SK-N-SH (cell line): ENCODE measurements around the gene CFAP20DC. TPM values are rescaled to one million over a fixed set of nuclear protein-coding genes. Genes with fewer than 3 reads are reported as not detected.
"Not testable (repeated sequence)": the region's sequence is repeated elsewhere in the genome, so short reads cannot be mapped to it uniquely, and the experiment has no call there.

Experiments
- CTCF ChIA-PET: fragments of 300-600, 350-600 bp; formaldehyde crosslinking; extraction: SDS; loops from one replicate; lab custom pipeline; 2021; lab: Yijun Ruan, JAX
- POLR2A ChIA-PET: fragments of 350-600 bp; sonication (Branson Sonifier 250); formaldehyde crosslinking; extraction: SDS; loops from one replicate; lab custom pipeline; 2020; ENCODE audit warnings: antibody characterized with exemption, inconsistent platforms; lab: Yijun Ruan, JAX
- DNase-seq: peaks from one replicate; pipeline ENCODE4 v3.0.0; 2012
- H2AFZ ChIP-seq: fragments of 200-600 bp; sonication (generic); 2 replicates; pipeline ENCODE4 v1.8.1; 2016; ENCODE audit warnings: antibody characterized with exemption, mild to moderate bottlenecking, low read depth
- H3F3A ChIP-seq: fragments of 200-600 bp; sonication (generic); replicated peaks from 2 replicates; pipeline ENCODE3; 2016; ENCODE audit warnings: antibody characterized with exemption, mild to moderate bottlenecking; ENCODE audit not compliant: insufficient read depth
- H3K27ac ChIP-seq, 2 experiments: fragments of 200-500 bp in 1 of 2; fragments of 200-600 bp in 1 of 2; sonication (Bioruptor generic) in 1 of 2; sonication (generic), shearing (Covaris generic) in 1 of 2; 2 replicates each; pipeline versions ENCODE4 v1.5.1 to v1.6.1; 2014 to 2016; ENCODE audit warnings: low read depth in 2 of 2, inconsistent platforms in 1 of 2, low read length in 1 of 2, mild to moderate bottlenecking in 1 of 2, mixed read lengths in 1 of 2
- H3K27me3 ChIP-seq: fragments of 200-600 bp; sonication (generic), shearing (Covaris generic); 2 replicates; pipeline ENCODE4 v1.6.1; 2016; ENCODE audit warnings: mixed run types; ENCODE audit not compliant: insufficient read depth
- H3K36me3 ChIP-seq, 2 experiments: fragments of 200-500 bp in 1 of 2; fragments of 200-600 bp in 1 of 2; sonication (Bioruptor generic) in 1 of 2; sonication (generic) in 1 of 2; replicated peaks in 1 of 2; 2 replicates each; pipeline versions ENCODE3 to v1.5.1; 2014 to 2016; ENCODE audit warnings: low read length in 1 of 2, mild to moderate bottlenecking in 1 of 2; ENCODE audit not compliant: insufficient read depth in 2 of 2, control insufficient read depth in 1 of 2
- H3K4me1 ChIP-seq, 2 experiments: fragments of 200-500 bp in 1 of 2; fragments of 200-600 bp in 1 of 2; sonication (Bioruptor generic) in 1 of 2; sonication (generic), shearing (Covaris generic) in 1 of 2; 2 replicates each; pipeline versions ENCODE4 v1.5.1 to v1.6.1; 2014 to 2016; ENCODE audit warnings: low read depth in 1 of 2, low read length in 1 of 2, mixed run types in 1 of 2; ENCODE audit not compliant: insufficient read depth in 2 of 2, control insufficient read depth in 1 of 2
- H3K4me2 ChIP-seq: fragments of 200-600 bp; sonication (generic), shearing (Covaris generic); 2 replicates; pipeline ENCODE4 v1.6.1; 2017; ENCODE audit warnings: mixed run types
- H3K4me3 ChIP-seq, 2 experiments: fragments of 200-500 bp in 1 of 2; fragments of 200-600 bp in 1 of 2; sonication (Bioruptor generic) in 1 of 2; sonication (generic), shearing (Covaris generic) in 1 of 2; 2 replicates each; pipeline versions ENCODE4 v1.5.1 to v1.8.1; 2014 to 2016; ENCODE audit warnings: low read depth in 2 of 2, inconsistent platforms in 1 of 2, low read length in 1 of 2, mild to moderate bottlenecking in 1 of 2, mixed read lengths in 1 of 2, moderate library complexity in 1 of 2
- H3K79me2 ChIP-seq: fragments of 200-600 bp; sonication (generic); 2 replicates; pipeline ENCODE4 v1.8.1; 2017; ENCODE audit warnings: mild to moderate bottlenecking; ENCODE audit not compliant: insufficient read depth
- H3K9ac ChIP-seq: fragments of 200-600 bp; sonication (generic); 2 replicates; pipeline ENCODE4 v1.6.1; 2017; ENCODE audit warnings: mixed run types
- H3K9me2 ChIP-seq: fragments of 200-600 bp; sonication (generic); 2 replicates; pipeline ENCODE4 v1.6.1; 2017; ENCODE audit warnings: mixed run types
- H3K9me3 ChIP-seq: fragments of 200-600 bp; sonication (generic); 2 replicates; pipeline ENCODE4 v1.6.1; 2017; ENCODE audit warnings: mixed run types, mild to moderate bottlenecking, moderate library complexity
- H4K20me1 ChIP-seq: fragments of 200-600 bp; sonication (generic); 2 replicates; pipeline ENCODE4 v1.6.1; 2017; ENCODE audit warnings: mild to moderate bottlenecking, mixed run types; ENCODE audit not compliant: insufficient read depth
- EZH2phosphoT487 ChIP-seq: fragments of 200-600 bp; sonication (generic); IDR thresholded peaks from 2 replicates; pipeline ENCODE4 v1.6.1; 2017; ENCODE audit warnings: low read depth, mixed run types, mild to moderate bottlenecking, antibody characterized with exemption, moderate library complexity, borderline replicate concordance
- FOSL2 ChIP-seq: IDR thresholded peaks from 2 replicates; pipeline ENCODE4 v1.4.0; 2012; ENCODE audit warnings: low read depth, mild to moderate bottlenecking, moderate library complexity, borderline replicate concordance
- FOXM1 ChIP-seq: IDR thresholded peaks from 2 replicates; pipeline ENCODE4 v1.4.0; 2012; ENCODE audit warnings: low read depth, mild to moderate bottlenecking
- GABPA ChIP-seq: IDR thresholded peaks from 2 replicates; pipeline ENCODE4 v1.4.0; 2012; ENCODE audit warnings: low read depth, mild to moderate bottlenecking
- MEF2A ChIP-seq: IDR thresholded peaks from 2 replicates; pipeline ENCODE4 v1.4.0; 2012; ENCODE audit warnings: low read depth, borderline replicate concordance
- NRF1 ChIP-seq: IDR thresholded peaks from 2 replicates; pipeline ENCODE4 v1.6.1; 2012; ENCODE audit warnings: low read depth, mild to moderate bottlenecking, low read length
- POLR2AphosphoS5 ChIP-seq: IDR thresholded peaks from 2 replicates; pipeline ENCODE4 v1.6.1; 2012; ENCODE audit warnings: low read depth, low read length
- RAD21 ChIP-seq: IDR thresholded peaks from 2 replicates; pipeline ENCODE4 v1.6.1; 2012; ENCODE audit warnings: mild to moderate bottlenecking, low read length
- TAF1 ChIP-seq: IDR thresholded peaks from 2 replicates; pipeline ENCODE4 v1.6.1; 2012; ENCODE audit warnings: low read depth, mild to moderate bottlenecking, low read length, moderate library complexity, borderline replicate concordance
- TCF12 ChIP-seq: IDR thresholded peaks from 2 replicates; pipeline ENCODE4 v1.4.0; 2012
- TEAD4 ChIP-seq: IDR thresholded peaks from 2 replicates; pipeline ENCODE4 v1.4.0; 2012; ENCODE audit warnings: mild to moderate bottlenecking, borderline replicate concordance; ENCODE audit not compliant: insufficient read depth
- YY1 ChIP-seq: IDR thresholded peaks from 2 replicates; pipeline ENCODE4 v1.4.0; 2012; ENCODE audit warnings: low read depth, mild to moderate bottlenecking
- ZBTB33 ChIP-seq: IDR thresholded peaks from 2 replicates; pipeline ENCODE4 v1.4.0; 2012; ENCODE audit warnings: low read depth, borderline replicate concordance
- WGBS: methylation state at CpG from one replicate; pipeline ENCODE4 v1.1.6; 2017; ENCODE audit warnings: low lambda C conversion rate; 5-methylcytosine and 5-hydroxymethylcytosine counted together
- polyA plus RNA-seq, 3 experiments: library from polyadenylated mRNA; depleted of rRNA; stranded (reverse); fragments of >200 nt; gene quantifications; 2 replicates each; pipeline ENCODE4 v1.2.3, GENCODE V29; 2012
- TF ChIP-seq, protein P1 (sequence below): fragments of 200-600 bp; sonication (generic); IDR thresholded peaks from 2 replicates; pipeline ENCODE4 v1.6.1; 2017; ENCODE audit warnings: antibody characterized with exemption, mild to moderate bottlenecking, moderate library complexity

Gene CFAP20DC
- polyA plus RNA-seq, 1 of the 3 experiments (the other 2 are of a cell fraction): 1.8 TPM

DNA sequence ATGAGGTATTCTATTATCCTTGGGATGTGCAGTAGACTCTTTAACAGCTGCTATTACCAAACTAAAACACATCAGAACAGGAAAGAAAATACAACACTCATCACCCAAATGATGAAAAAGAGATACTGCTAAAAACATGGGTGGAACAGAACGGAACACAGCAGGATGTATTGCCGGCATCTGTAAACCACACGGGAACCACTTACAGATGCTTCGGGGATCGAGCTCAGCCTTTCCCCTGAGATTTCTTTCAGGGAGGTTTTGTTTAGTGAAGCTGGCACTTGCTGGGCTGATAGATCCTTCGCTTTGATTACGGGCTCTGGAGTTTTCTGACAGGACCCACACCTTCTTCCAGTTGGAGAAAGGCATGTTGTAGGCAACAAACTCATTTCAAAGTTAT is 201.0 kb downstream of the CFAP20DC start:
- CTCF ChIA-PET: interaction anchor here (0.8 kb wide), 1 partner anchor 15 kb away, joined by 3 read pairs; no protein-coding TSS in a partner anchor
- POLR2A ChIA-PET: no interaction called here
- WGBS: 83% methylated on average over 7 of the region's 7 CpGs

GRCh38 chr3:58842050-58842747 is 207.6 kb downstream of the CFAP20DC start:
- WGBS: 80% methylated on average over 10 of the region's 34 CpGs
- H3K27me3 ChIP-seq, H3F3A ChIP-seq, H2AFZ ChIP-seq, H3K27ac ChIP-seq, H3K79me2 ChIP-seq, DNase-seq, H3K9ac ChIP-seq, H3K4me3 ChIP-seq, POLR2A ChIA-PET, H3K4me2 ChIP-seq, H3K9me3 ChIP-seq, H3K9me2 ChIP-seq, H3K36me3 ChIP-seq, H3K4me1 ChIP-seq, H4K20me1 ChIP-seq: not testable (repeated sequence)
- CTCF ChIA-PET: interaction anchor here (1.2 kb wide), 1 partner anchor 18 kb away, joined by 3 read pairs; no protein-coding TSS in a partner anchor

More for the DNA sequence above, 201.0 kb downstream of the CFAP20DC start:
- Histone ChIP-seq H3K27ac (no peak overlapping the region), H4K20me1 (no peaks in the 10 kb centered on the region), H3K27me3 (no peaks in the 10 kb centered on the region), H3K9ac (no peak overlapping the region), H3F3A (no peaks in the 10 kb centered on the region), H3K79me2 (no peaks in the 10 kb centered on the region), H3K4me3 (no peak overlapping the region), H3K36me3 (no peaks in the 10 kb centered on the region), H3K9me2 (no peaks in the 10 kb centered on the region), H2AFZ (no peak overlapping the region), H3K4me1 (no peaks in the 10 kb centered on the region), H3K4me2 (no peak overlapping the region), H3K9me3 (no peaks in the 10 kb centered on the region)
- TF ChIP-seq FOSL2 (no peak), TAF1 (no peak), MEF2A (no peak), NRF1 (no peak), FOXM1 (no peak), EZH2phosphoT487 (no peak), ZBTB33 (no peak), TEAD4 (no peak)
- DNase-seq: no peak

- Histone ChIP-seq H3K27me3 (no peaks in the 10 kb centered on the region), H3K4me3 (no peak overlapping the region), H3K36me3 (no peaks in the 10 kb centered on the region), H3F3A (no peaks in the 10 kb centered on the region), H3K79me2 (no peaks in the 10 kb centered on the region), H3K27ac (no peak overlapping the region), H2AFZ (no peak overlapping the region), H3K9me2 (no peaks in the 10 kb centered on the region), H3K9me3 (no peaks in the 10 kb centered on the region), H3K9ac (no peak overlapping the region), H3K4me2 (no peak overlapping the region), H4K20me1 (no peaks in the 10 kb centered on the region), H3K4me1 (no peaks in the 10 kb centered on the region; a peak in 1 of 4 replicates)
- no peak for DNase-seq
- TF ChIP-seq RAD21 (no peak), YY1 (no peak), TCF12 (no peak), NRF1 (no peak), POLR2AphosphoS5 (no peak), FOXM1 (no peak), GABPA (no peak)
- TF ChIP-seq, protein P1, sequence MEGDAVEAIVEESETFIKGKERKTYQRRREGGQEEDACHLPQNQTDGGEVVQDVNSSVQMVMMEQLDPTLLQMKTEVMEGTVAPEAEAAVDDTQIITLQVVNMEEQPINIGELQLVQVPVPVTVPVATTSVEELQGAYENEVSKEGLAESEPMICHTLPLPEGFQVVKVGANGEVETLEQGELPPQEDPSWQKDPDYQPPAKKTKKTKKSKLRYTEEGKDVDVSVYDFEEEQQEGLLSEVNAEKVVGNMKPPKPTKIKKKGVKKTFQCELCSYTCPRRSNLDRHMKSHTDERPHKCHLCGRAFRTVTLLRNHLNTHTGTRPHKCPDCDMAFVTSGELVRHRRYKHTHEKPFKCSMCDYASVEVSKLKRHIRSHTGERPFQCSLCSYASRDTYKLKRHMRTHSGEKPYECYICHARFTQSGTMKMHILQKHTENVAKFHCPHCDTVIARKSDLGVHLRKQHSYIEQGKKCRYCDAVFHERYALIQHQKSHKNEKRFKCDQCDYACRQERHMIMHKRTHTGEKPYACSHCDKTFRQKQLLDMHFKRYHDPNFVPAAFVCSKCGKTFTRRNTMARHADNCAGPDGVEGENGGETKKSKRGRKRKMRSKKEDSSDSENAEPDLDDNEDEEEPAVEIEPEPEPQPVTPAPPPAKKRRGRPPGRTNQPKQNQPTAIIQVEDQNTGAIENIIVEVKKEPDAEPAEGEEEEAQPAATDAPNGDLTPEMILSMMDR: no peak
- ChIA-PET POLR2A (no interaction called here), CTCF (interaction anchor here (0.6 kb wide), 1 partner anchor 221 kb away, joined by 3 read pairs; no protein-coding TSS in a partner anchor)
These were observed 208.9 kb downstream of the CFAP20DC start for GRCh38 chr3:58840949-58841348.
